DOHH2 (cell line): ENCODE results near the gene GGA2.

Experiments used
- EZH2phosphoT487 ChIP-seq: fragments of 200-600 bp; sonication (generic); IDR thresholded peaks from 2 replicates; pipeline ENCODE4 v1.6.1; 2017; ENCODE audit warnings: borderline replicate concordance, mild to moderate bottlenecking, antibody characterized with exemption, low read length, moderate library complexity, mixed read lengths
- TF ChIP-seq, protein P1 (sequence below): fragments of 200-600 bp; sonication (generic); IDR thresholded peaks from one replicate; pipeline ENCODE4 v1.5.1; 2014; ENCODE audit warnings: antibody characterized with exemption, mild to moderate bottlenecking, low read depth, low read length; ENCODE audit not compliant: poor library complexity, severe bottlenecking

DNA sequence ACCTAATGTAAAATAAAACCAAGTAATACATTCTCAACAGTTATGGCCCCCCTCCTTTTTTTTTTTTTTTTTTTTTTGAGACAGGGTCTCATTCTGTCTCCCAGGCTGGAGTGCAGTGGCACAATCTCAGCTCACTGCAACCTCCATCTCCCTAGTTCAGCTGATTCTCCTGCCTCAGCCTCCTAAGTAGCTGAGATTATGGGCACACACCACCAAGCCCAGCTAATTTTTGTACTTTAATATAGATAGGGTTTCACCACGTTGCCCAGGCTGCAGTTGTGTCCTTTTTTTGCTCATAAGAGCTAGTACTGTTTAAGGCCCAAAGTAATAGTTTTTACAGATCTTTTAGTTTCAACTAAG lies 28.6 kb upstream of the GGA2 start:
- TF ChIP-seq, protein P1, sequence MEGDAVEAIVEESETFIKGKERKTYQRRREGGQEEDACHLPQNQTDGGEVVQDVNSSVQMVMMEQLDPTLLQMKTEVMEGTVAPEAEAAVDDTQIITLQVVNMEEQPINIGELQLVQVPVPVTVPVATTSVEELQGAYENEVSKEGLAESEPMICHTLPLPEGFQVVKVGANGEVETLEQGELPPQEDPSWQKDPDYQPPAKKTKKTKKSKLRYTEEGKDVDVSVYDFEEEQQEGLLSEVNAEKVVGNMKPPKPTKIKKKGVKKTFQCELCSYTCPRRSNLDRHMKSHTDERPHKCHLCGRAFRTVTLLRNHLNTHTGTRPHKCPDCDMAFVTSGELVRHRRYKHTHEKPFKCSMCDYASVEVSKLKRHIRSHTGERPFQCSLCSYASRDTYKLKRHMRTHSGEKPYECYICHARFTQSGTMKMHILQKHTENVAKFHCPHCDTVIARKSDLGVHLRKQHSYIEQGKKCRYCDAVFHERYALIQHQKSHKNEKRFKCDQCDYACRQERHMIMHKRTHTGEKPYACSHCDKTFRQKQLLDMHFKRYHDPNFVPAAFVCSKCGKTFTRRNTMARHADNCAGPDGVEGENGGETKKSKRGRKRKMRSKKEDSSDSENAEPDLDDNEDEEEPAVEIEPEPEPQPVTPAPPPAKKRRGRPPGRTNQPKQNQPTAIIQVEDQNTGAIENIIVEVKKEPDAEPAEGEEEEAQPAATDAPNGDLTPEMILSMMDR, result no peak
- TF ChIP-seq EZH2phosphoT487, result no peak
